Upper lobe of left lung (tissue), 4 donors: ENCODE data around the gene RAB44.

Experiments
- POLR2A ChIP-seq, 4 donors: fragments of 450-650 bp; IDR thresholded peaks; one replicate each; pipeline ENCODE4 v1.5.1; 2016 to 2017; ENCODE audit warnings: antibody characterized with exemption in 4 of 4, mild to moderate bottlenecking in 2 of 4
- POLR2AphosphoS5 ChIP-seq, 2 donors: sonication (generic); formaldehyde crosslinking; IDR thresholded peaks; one replicate each; pipeline ENCODE4 v1.5.1; 2017; ENCODE audit warnings: antibody characterized with exemption in 2 of 2
- TF ChIP-seq, protein P1 (sequence below), 6 experiments: fragments of 450-650 bp in 4 of 6; fragments of 200-600 bp in 2 of 6; sonication (generic) in 2 of 6; IDR thresholded peaks; one replicate each; pipeline ENCODE4 v1.5.1; 2016 to 2019; ENCODE audit warnings: antibody characterized with exemption in 6 of 6

GRCh38 chr6:36760685-36761435 is 63.2 kb downstream of the RAB44 start:
- no peak for TF ChIP-seq POLR2A (IDR thresholded peaks at IDR 0.05)
- TF ChIP-seq, protein P1, sequence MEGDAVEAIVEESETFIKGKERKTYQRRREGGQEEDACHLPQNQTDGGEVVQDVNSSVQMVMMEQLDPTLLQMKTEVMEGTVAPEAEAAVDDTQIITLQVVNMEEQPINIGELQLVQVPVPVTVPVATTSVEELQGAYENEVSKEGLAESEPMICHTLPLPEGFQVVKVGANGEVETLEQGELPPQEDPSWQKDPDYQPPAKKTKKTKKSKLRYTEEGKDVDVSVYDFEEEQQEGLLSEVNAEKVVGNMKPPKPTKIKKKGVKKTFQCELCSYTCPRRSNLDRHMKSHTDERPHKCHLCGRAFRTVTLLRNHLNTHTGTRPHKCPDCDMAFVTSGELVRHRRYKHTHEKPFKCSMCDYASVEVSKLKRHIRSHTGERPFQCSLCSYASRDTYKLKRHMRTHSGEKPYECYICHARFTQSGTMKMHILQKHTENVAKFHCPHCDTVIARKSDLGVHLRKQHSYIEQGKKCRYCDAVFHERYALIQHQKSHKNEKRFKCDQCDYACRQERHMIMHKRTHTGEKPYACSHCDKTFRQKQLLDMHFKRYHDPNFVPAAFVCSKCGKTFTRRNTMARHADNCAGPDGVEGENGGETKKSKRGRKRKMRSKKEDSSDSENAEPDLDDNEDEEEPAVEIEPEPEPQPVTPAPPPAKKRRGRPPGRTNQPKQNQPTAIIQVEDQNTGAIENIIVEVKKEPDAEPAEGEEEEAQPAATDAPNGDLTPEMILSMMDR (IDR thresholded peaks at IDR 0.05) = no peak
- TF ChIP-seq POLR2AphosphoS5 (IDR thresholded peaks at IDR 0.05) = no peak
